ENCODE measurements around the gene CLEC2L.
"Not testable (repeated sequence)": the region's sequence is repeated elsewhere in the genome, so short reads cannot be mapped to it uniquely, and the experiment has no call there.

Gene CLEC2L

GRCh38 chr7:139523968-139524815 lies 707 bp downstream of the CLEC2L start:
- DNase-seq: no peak

- no peak for DNase-seq
Measured at GRCh38 chr7:139525239-139525638, 1.8 kb downstream of the CLEC2L start.

GRCh38 chr7:139525750-139526149 lies 2.3 kb downstream of the CLEC2L start:
- no peak for DNase-seq

- peak; percentile 19 for DNase-seq
Measured at GRCh38 chr7:139526578-139527544, 3.4 kb downstream of the CLEC2L start.

- no peak for DNase-seq
Measured at GRCh38 chr7:139531094-139531493, 7.6 kb downstream of the CLEC2L start.

- DNase-seq: peak; percentile 78
Measured at GRCh38 chr7:139532636-139533155, 9.2 kb downstream of the CLEC2L start.

- no peak for DNase-seq
Measured at GRCh38 chr7:139534096-139534495, 10.6 kb downstream of the CLEC2L start.

GRCh38 chr7:139534966-139535651 lies 11.6 kb downstream of the CLEC2L start:
- DNase-seq: no peak

- DNase-seq: no peak
Measured at GRCh38 chr7:139536152-139536551, 12.7 kb downstream of the CLEC2L start.

GRCh38 chr7:139538881-139539635 lies 15.6 kb downstream of the CLEC2L start:
- DNase-seq: no peak

GRCh38 chr7:139540203-139540602 lies 16.7 kb downstream of the CLEC2L start:
- no peak for DNase-seq

GRCh38 chr7:139541600-139542307 lies 18.3 kb downstream of the CLEC2L start:
- no peak for DNase-seq

- no peak for DNase-seq
Measured at GRCh38 chr7:139542308-139543151, 19.0 kb downstream of the CLEC2L start.

GRCh38 chr7:139543801-139544603 lies 20.5 kb downstream of the CLEC2L start:
- DNase-seq: peak; percentile 40

- DNase-seq: no peak
Measured at GRCh38 chr7:139544645-139545044, 21.2 kb downstream of the CLEC2L start.

GRCh38 chr7:139548302-139549028 lies 25.0 kb downstream of the CLEC2L start:
- peak; percentile 29 for DNase-seq

GRCh38 chr7:139553991-139554700 lies 30.7 kb downstream of the CLEC2L start:
- not testable (repeated sequence) for DNase-seq
